Breast epithelium (tissue), 3 donors: ENCODE data around the gene GPR32.

Experiments used
- CTCF ChIP-seq, 3 donors: fragments of 450-650 bp; IDR thresholded peaks; one replicate each; pipeline ENCODE4 v1.5.1; 2016 to 2017; ENCODE audit warnings: antibody characterized with exemption in 3 of 3, mild to moderate bottlenecking in 3 of 3, moderate library complexity in 3 of 3
- POLR2A ChIP-seq: fragments of 450-650 bp; IDR thresholded peaks from one replicate; pipeline ENCODE4 v1.6.1; 2016; ENCODE audit warnings: antibody characterized with exemption, mild to moderate bottlenecking, moderate library complexity

GRCh38 chr19:50797781-50798658, 27.8 kb downstream of the GPR32 start:
- no peak for TF ChIP-seq CTCF (IDR thresholded peaks at IDR 0.05)
- no peak for TF ChIP-seq POLR2A
